Measurements from ENCODE around the gene OTX2. TPM values are rescaled to one million over a fixed set of nuclear protein-coding genes. Genes with fewer than 3 reads are reported as not detected.
A peak's percentile ranks its signal among the peaks of the same experiment; 100 is the strongest.

Gene OTX2
- total and polyA plus RNA-seq, 7 experiments from 2014 or later = not detected

- intact Hi-C loops (cut with micrococcal nuclease) = loop anchor here in 1 of 2 donors (10.0 kb wide), 1 partner anchor 252 kb away; no protein-coding TSS in a partner anchor
- peaks cover 10 to 25% (median 20%) of the 10 kb centered on the region in 7 donors for H3K4me1 Mint-ChIP-seq
- peak overlapping the region in 1 of 9 donors; percentile 10 for H3K27ac Mint-ChIP-seq
- no peaks in the 10 kb centered on the region for H3K9me3 ChIP-seq (ENCODE audit: control insufficient read depth in 2 of 3, low read length in 3 of 3)
- CTCF ChIA-PET = no interaction called here
- no peak overlapping the region for H3K4me3 Mint-ChIP-seq
- H3K27me3 ChIP-seq (ENCODE audit: control insufficient read depth in 2 of 2, insufficient read depth in 2 of 2, low read length in 2 of 2) = peaks cover 0 to 26% of the 10 kb centered on the region in 2 donors
- peaks cover 4 to 12% (median 6%) of the 10 kb centered on the region in 5 donors for H3K36me3 Mint-ChIP-seq
- no peaks in the 10 kb centered on the region for H3K36me3 ChIP-seq (ENCODE audit: control insufficient read depth in 2 of 3, insufficient read depth in 3 of 3, low read length in 3 of 3)
- H3K27ac ChIP-seq (ENCODE audit: low read depth, low read length) = no peak overlapping the region
- H3K4me3 ChIP-seq (ENCODE audit: low read length) = no peak overlapping the region
- POLR2A ChIA-PET = no interaction called here
- H3K9me3 Mint-ChIP-seq = peaks cover 0 to 33% (median 8%) of the 10 kb centered on the region in 11 donors
- no peaks in the 10 kb centered on the region for H3K4me1 ChIP-seq (ENCODE audit: control insufficient read depth in 2 of 2, insufficient read depth in 2 of 2, low read length in 2 of 2)
- ATAC-seq (no peak), DNase-seq (no peak)
- peaks cover 73 to 83% (median 76%) of the 10 kb centered on the region in 5 donors for H3K27me3 Mint-ChIP-seq
Observed at GRCh38 chr14:56813143-56813551, 2.9 kb upstream of the OTX2 start.

- no peak overlapping the region for H3K27ac ChIP-seq (ENCODE audit: low read depth, low read length)
- H3K36me3 ChIP-seq (ENCODE audit: control insufficient read depth in 2 of 3, insufficient read depth in 3 of 3, low read length in 3 of 3) = no peaks in the 10 kb centered on the region
- peaks cover 0 to 26% of the 10 kb centered on the region in 2 donors for H3K27me3 ChIP-seq (ENCODE audit: control insufficient read depth in 2 of 2, insufficient read depth in 2 of 2, low read length in 2 of 2)
- intact Hi-C loops (cut with micrococcal nuclease) = loop anchor here in 1 of 2 donors (10.0 kb wide), 1 partner anchor 252 kb away; no protein-coding TSS in a partner anchor
- no peaks in the 10 kb centered on the region for H3K4me1 ChIP-seq (ENCODE audit: control insufficient read depth in 2 of 2, insufficient read depth in 2 of 2, low read length in 2 of 2)
- Mint-ChIP-seq H3K27ac (no peak overlapping the region), H3K36me3 (peaks cover 4 to 12% (median 6%) of the 10 kb centered on the region in 5 donors), H3K4me3 (no peak overlapping the region), H3K9me3 (peaks cover 0 to 33% (median 8%) of the 10 kb centered on the region in 11 donors), H3K27me3 (peaks cover 72 to 81% (median 76%) of the 10 kb centered on the region in 5 donors), H3K4me1 (peaks cover 11 to 31% (median 23%) of the 10 kb centered on the region in 7 donors)
- CTCF ChIA-PET = no interaction called here
- ATAC-seq (no peak), DNase-seq (no peak)
- no peak overlapping the region for H3K4me3 ChIP-seq (ENCODE audit: low read length)
- no peaks in the 10 kb centered on the region for H3K9me3 ChIP-seq (ENCODE audit: control insufficient read depth in 2 of 3, low read length in 3 of 3)
- POLR2A ChIA-PET = no interaction called here
Observed at GRCh38 chr14:56812364-56813141, 2.3 kb upstream of the OTX2 start.

GRCh38 chr14:56811593-56812363 is 1.5 kb upstream of the OTX2 start:
- Histone ChIP-seq H3K4me3 (ENCODE audit: low read length) (no peak overlapping the region), H3K27me3 (ENCODE audit: control insufficient read depth in 2 of 2, insufficient read depth in 2 of 2, low read length in 2 of 2) (peaks cover 0 to 25% of the 10 kb centered on the region in 2 donors), H3K27ac (ENCODE audit: low read depth, low read length) (no peak overlapping the region), H3K4me1 (ENCODE audit: control insufficient read depth in 2 of 2, insufficient read depth in 2 of 2, low read length in 2 of 2) (no peaks in the 10 kb centered on the region), H3K9me3 (ENCODE audit: control insufficient read depth in 2 of 3, low read length in 3 of 3) (no peaks in the 10 kb centered on the region), H3K36me3 (ENCODE audit: control insufficient read depth in 2 of 3, insufficient read depth in 3 of 3, low read length in 3 of 3) (no peaks in the 10 kb centered on the region)
- ChIA-PET CTCF (no interaction called here), POLR2A (no interaction called here)
- H3K4me1 Mint-ChIP-seq = peaks cover 13 to 36% (median 27%) of the 10 kb centered on the region in 7 donors
- H3K27me3 Mint-ChIP-seq = peaks cover 77 to 83% (median 81%) of the 10 kb centered on the region in 5 donors
- no peak overlapping the region for H3K27ac Mint-ChIP-seq
- intact Hi-C loops (cut with micrococcal nuclease) = loop anchor here in 1 of 2 donors (10.0 kb wide), 1 partner anchor 253 kb away; no protein-coding TSS in a partner anchor
- peaks cover 4 to 17% (median 8%) of the 10 kb centered on the region in 5 donors for H3K36me3 Mint-ChIP-seq
- H3K9me3 Mint-ChIP-seq = peaks cover 0 to 38% (median 8%) of the 10 kb centered on the region in 11 donors
- ATAC-seq (no peak), DNase-seq (no peak)
- H3K4me3 Mint-ChIP-seq = no peak overlapping the region

- Histone ChIP-seq H3K9me3 (ENCODE audit: control insufficient read depth in 2 of 3, low read length in 3 of 3) (no peaks in the 10 kb centered on the region), H3K36me3 (ENCODE audit: control insufficient read depth in 2 of 3, insufficient read depth in 3 of 3, low read length in 3 of 3) (no peaks in the 10 kb centered on the region), H3K27ac (ENCODE audit: low read depth, low read length) (no peak overlapping the region), H3K4me3 (ENCODE audit: low read length) (no peak overlapping the region), H3K27me3 (ENCODE audit: control insufficient read depth in 2 of 2, insufficient read depth in 2 of 2, low read length in 2 of 2) (peaks cover 6 to 26% of the 10 kb centered on the region in 2 donors), H3K4me1 (ENCODE audit: control insufficient read depth in 2 of 2, insufficient read depth in 2 of 2, low read length in 2 of 2) (no peaks in the 10 kb centered on the region)
- POLR2A ChIA-PET = no interaction called here
- CTCF ChIA-PET = no interaction called here
- Mint-ChIP-seq H3K27ac (peak overlapping the region in 1 of 9 donors; percentile 11), H3K4me3 (peak overlapping the region in 3 of 10 donors; percentile 18 to 56 (median 38)), H3K9me3 (peaks cover 0 to 45% (median 8%) of the 10 kb centered on the region in 11 donors), H3K27me3 (peaks cover 83 to 86% (median 85%) of the 10 kb centered on the region in 5 donors), H3K36me3 (peaks cover 4 to 17% (median 8%) of the 10 kb centered on the region in 5 donors), H3K4me1 (peaks cover 12 to 42% (median 27%) of the 10 kb centered on the region in 7 donors)
- DNase-seq (no peak), ATAC-seq (no peak)
- intact Hi-C loops (cut with micrococcal nuclease) = loop anchor here in 1 of 2 donors (10.0 kb wide), 1 partner anchor 254 kb away; no protein-coding TSS in a partner anchor
Observed at GRCh38 chr14:56810836-56811592, 735 bp upstream of the OTX2 start.

- POLR2A ChIA-PET = no interaction called here
- DNase-seq = no peak
- Mint-ChIP-seq H3K27me3 (peaks cover 85 to 87% (median 86%) of the 10 kb centered on the region in 5 donors), H3K27ac (peak overlapping the region in 1 of 9 donors; percentile 81), H3K4me1 (peaks cover 11 to 49% (median 28%) of the 10 kb centered on the region in 7 donors), H3K9me3 (peaks cover 0 to 51% (median 14%) of the 10 kb centered on the region in 11 donors), H3K36me3 (peaks cover 4 to 15% (median 10%) of the 10 kb centered on the region in 5 donors), H3K4me3 (peak overlapping the region in 9 of 10 donors; percentile 27 to 63 (median 52))
- H3K9me3 ChIP-seq (ENCODE audit: control insufficient read depth in 2 of 3, low read length in 3 of 3) = no peaks in the 10 kb centered on the region
- peaks cover 9 to 27% of the 10 kb centered on the region in 2 donors for H3K27me3 ChIP-seq (ENCODE audit: control insufficient read depth in 2 of 2, insufficient read depth in 2 of 2, low read length in 2 of 2)
- H3K36me3 ChIP-seq (ENCODE audit: control insufficient read depth in 2 of 3, insufficient read depth in 3 of 3, low read length in 3 of 3) = no peaks in the 10 kb centered on the region
- H3K27ac ChIP-seq (ENCODE audit: low read depth, low read length) = no peak overlapping the region
- H3K4me3 ChIP-seq (ENCODE audit: low read length) = no peak overlapping the region
- CTCF ChIA-PET = no interaction called here
- ATAC-seq = no peak
- intact Hi-C loops (cut with micrococcal nuclease) = loop anchor here in 1 of 2 donors (10.0 kb wide), 1 partner anchor 255 kb away; no protein-coding TSS in a partner anchor
- no peaks in the 10 kb centered on the region for H3K4me1 ChIP-seq (ENCODE audit: control insufficient read depth in 2 of 2, insufficient read depth in 2 of 2, low read length in 2 of 2)
Observed at GRCh38 chr14:56809270-56810146, 771 bp downstream of the OTX2 start.

Measured in naive thymus-derived CD4-positive, alpha-beta T cell (primary cell).